Embryonic facial prominence (tissue), 1 donor: ENCODE measurements around the gene GM2A.
"Not testable (repeated sequence)": the region's sequence is repeated elsewhere in the genome, so short reads cannot be mapped to it uniquely, and the experiment has no call there.

Experiments
- DNase-seq: peaks from one replicate; pipeline ENCODE4 v3.0.0-alpha.2; 2016; ENCODE audit errors: extremely low spot score

The GM2A gene

DNA sequence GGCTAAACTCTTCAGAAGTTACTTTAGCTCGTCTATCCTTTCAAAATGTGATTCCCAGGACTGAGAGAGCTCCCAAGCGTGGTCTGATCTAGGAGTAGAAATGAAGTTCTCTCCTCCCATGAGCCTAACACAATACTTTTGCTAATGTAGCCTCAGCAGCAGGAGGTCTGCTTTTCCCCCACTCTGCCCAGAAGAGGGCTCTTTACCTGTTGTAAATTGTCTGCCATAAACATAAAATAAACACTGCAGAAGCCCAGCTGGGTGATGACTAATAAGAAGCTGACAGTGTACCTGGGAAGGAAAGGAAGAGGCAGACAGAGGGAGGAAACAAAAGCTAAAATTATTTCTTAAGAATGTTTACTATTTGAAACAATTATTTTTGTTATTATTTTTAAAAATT, 35.2 kb downstream of the GM2A start:
- DNase-seq: no peak

- DNase-seq: no peak
Measured at GRCh38 chr5:151293624-151294023, 40.6 kb downstream of the GM2A start.

DNA sequence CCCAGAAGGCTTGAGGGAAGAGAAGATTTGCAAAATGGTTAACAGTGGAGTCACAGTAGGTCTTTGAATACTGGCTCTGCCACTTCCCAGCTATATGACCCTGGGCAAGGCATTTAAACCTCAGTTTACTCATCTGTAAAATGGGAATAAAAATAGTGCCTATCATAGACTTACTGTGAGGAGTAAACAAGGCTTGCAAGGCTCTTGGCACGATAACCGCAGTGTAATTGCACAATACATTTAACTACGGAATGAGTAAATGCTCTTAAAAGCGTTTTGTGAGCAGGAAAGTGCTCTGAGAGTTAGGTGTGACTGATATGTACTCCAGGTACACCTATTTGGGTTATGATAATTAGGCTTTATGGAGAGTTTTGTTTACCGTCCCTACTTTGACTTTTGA, 42.2 kb downstream of the GM2A start:
- no peak for DNase-seq

GRCh38 chr5:151295791-151296477, 42.9 kb downstream of the GM2A start:
- no peak for DNase-seq

DNA sequence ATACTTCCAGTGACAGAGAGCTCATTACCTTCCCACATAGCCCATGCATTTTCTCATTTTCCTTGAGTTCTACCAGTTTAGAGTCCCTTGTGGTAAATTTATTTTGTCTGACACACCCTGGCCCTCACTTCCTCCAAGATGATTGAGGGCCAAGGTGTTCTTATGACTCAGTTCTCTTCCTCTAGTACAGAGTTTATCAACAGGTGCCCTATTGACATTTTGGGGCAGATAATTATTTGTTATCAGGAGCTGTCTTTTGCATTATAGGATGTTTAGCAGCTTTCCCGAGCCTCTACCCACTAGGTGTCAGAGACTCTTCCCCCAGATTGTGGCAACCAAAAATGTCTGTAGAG, 43.5 kb downstream of the GM2A start:
- DNase-seq: no peak

DNA sequence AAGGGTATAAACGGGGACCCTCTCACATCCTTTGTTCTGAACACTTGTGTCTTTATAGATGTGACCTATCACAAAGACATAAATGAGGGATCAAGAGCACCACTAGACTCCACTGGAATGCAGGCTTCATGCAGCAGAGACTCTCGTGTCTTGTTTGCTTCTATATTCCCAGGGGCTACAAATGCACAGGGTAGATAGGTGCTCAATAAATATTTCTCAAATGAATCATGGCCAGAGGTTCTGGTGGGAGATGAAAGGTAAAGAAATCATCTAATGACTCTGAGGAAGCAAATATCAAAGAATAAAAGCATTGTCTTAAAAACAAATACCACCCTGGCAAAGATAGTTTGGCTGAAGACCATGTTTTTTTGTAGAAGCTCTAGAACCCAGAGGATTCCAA, 44.0 kb downstream of the GM2A start:
- no peak for DNase-seq

- no peak for DNase-seq
Measured at GRCh38 chr5:151298063-151298855, 45.3 kb downstream of the GM2A start.

GRCh38 chr5:151303666-151304065, 50.7 kb downstream of the GM2A start, which contains the start of gene SLC36A3:
Gene SLC36A3, minus strand, starts transcription at chr5:151303766. Its CDS starts 412 bp downstream, at chr5:151303354.
- no peak for DNase-seq

GRCh38 chr5:151309266-151309665, 56.3 kb downstream of the GM2A start:
- not testable (repeated sequence) for DNase-seq

- not testable (repeated sequence) for DNase-seq
Measured at GRCh38 chr5:151309821-151310220, 56.8 kb downstream of the GM2A start.

- DNase-seq: no peak
Measured at GRCh38 chr5:151310932-151311331, 57.9 kb downstream of the GM2A start.

- DNase-seq: no peak
Measured at GRCh38 chr5:151312756-151313324, 59.9 kb downstream of the GM2A start.

DNA sequence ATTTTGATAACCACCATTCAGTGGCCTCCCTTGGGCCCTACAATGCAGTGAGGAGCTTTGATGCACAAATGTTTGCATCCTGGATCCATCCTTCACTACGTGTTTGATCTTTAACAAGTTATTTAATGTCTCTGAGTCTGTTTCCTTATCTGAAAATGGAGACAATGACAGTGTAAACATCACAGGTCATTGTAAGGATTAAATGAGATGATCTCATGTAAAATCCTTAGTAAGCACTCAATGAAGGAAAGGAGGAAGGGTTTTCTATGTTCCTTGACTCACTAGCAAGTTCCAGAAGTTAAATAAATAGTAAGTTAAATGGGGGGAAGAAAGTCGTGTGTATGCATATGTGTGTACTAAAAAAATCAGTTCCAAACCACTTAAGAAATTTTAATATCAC, 60.4 kb downstream of the GM2A start:
- DNase-seq: no peak

DNA sequence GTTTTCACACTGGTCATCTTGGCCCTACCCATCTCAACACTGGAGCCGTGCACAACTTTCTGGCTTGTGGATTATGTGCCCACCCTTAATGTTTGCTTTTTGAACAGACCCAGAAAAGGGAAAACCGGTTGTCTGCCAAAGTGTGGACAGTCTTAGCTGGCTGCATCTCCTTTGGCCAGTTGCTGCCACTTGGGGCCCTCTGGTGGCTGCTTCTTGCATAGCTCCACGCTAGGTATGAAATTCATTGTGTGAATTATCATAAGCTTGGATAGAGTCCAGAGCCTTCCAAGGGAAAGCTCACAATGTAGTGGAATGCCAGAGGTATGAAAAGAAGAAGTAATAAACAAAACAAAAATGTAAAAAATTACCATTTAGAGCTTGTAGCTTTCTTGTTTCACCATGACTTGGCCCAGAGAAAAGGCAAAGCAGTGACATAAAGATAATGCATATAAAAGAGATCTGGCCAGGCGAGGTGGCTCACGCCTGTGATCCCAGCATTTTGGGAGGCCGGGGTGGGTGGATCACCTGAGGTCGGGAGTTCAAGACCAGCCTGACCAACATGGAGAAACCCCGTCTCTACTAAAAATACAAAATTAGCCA, 63.1 kb downstream of the GM2A start:
- no peak for DNase-seq

DNA sequence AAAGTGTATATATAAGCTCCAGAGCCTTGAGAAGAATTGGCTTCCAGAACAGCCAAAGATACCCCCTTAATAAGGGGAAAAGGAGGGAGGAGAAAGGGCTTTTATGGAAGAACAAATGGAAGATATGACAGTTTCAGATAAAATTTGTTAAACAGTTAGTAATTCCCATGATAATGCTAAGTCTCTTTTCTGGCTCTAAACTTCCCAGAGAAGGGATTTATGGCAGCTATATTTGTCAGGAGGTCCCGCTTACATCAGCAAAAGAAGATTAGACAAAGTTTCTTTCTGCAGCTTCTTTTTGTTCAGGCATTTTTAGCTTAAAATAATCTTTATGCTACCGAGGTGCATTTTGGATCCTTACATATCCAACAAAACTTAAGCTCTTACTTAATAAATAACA, 64.9 kb downstream of the GM2A start:
- no peak for DNase-seq

DNA sequence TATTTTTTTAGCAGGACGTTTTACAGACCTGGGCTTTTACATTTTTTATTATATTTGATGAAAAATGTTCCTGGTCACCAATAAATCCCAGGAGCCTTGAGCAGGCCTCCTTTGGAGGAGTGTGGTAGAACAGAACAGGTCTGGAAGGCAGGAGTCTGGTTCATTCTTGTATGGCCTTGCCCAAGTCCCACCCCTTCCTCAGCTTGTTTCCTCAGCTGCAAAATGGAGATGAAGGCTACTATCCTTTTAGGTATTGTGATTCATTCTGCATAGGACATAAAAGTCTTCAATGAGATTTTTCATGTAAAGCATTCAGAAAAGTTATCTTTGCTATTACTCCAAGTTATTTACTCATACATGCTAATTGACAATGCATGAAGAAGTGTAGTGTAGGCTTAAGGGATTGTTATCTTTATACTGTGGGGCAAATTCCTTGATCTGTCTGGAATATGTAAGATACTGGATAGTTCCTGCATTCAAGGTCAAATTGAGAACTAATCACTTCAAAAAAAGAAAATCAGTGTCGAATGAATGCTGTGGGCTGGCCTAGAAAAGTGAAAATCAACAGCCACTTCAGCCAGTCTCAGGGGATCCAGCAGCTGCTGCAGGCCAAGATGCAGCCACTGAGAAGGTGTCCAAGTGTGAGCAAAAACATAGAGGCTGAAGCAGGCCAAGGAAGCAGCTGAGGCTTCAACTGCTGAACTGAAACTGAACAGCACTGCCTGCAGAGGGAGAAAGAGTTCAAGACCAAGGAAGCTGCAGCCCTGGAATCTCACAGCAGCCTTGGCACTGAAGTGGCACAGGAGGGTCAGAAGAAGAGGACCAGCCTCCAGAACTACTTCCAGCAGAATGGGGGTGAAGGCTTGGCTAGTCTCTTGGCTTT, 66.1 kb downstream of the GM2A start:
- DNase-seq: no peak
